ENCODE data around the gene NTM.

NTM gene

GRCh38 chr11:131814108-131814507 is 443.7 kb downstream of the NTM start:
- TF ChIP-seq CTCF (conservative IDR thresholded peaks at IDR 0.05): no peak
- no peak overlapping the region for H3K27ac ChIP-seq

GRCh38 chr11:131815590-131815989 is 445.2 kb downstream of the NTM start:
- H3K27ac ChIP-seq: no peak overlapping the region
- TF ChIP-seq CTCF (conservative IDR thresholded peaks at IDR 0.05): no peak

- TF ChIP-seq CTCF (conservative IDR thresholded peaks at IDR 0.05): no peak
Measured at GRCh38 chr11:131816051-131816450, 445.6 kb downstream of the NTM start.

GRCh38 chr11:131817687-131818188 is 447.3 kb downstream of the NTM start:
- TF ChIP-seq CTCF (conservative IDR thresholded peaks at IDR 0.05): no peak
- no peak overlapping the region for H3K27ac ChIP-seq

More at GRCh38 chr11:131816051-131816450, 445.6 kb downstream of the NTM start:
- H3K27ac ChIP-seq: no peak overlapping the region

- no peak for TF ChIP-seq CTCF (conservative IDR thresholded peaks at IDR 0.05)
- H3K27ac ChIP-seq: no peak overlapping the region
Measured at GRCh38 chr11:131819865-131820264, 449.4 kb downstream of the NTM start.

- no peak overlapping the region for H3K27ac ChIP-seq
- TF ChIP-seq CTCF (conservative IDR thresholded peaks at IDR 0.05): no peak
Measured at GRCh38 chr11:131822506-131822905, 452.1 kb downstream of the NTM start.

GRCh38 chr11:131823772-131824171 is 453.4 kb downstream of the NTM start:
- H3K27ac ChIP-seq: no peak overlapping the region
- TF ChIP-seq CTCF (conservative IDR thresholded peaks at IDR 0.05): no peak

Data from VCaP (cell line).